Neural progenitor cell (in vitro differentiated cells): ENCODE measurements around the gene RUNX1.

Experiments
- CTCF ChIP-seq: fragments of 200-600 bp; sonication (generic); IDR thresholded peaks from 2 replicates; pipeline ENCODE4 v1.5.1; 2017; ENCODE audit warnings: antibody characterized with exemption, mild to moderate bottlenecking
- EZH2 ChIP-seq: fragments of 200-600 bp; sonication (generic); IDR thresholded peaks from 2 replicates; pipeline ENCODE4 v1.6.1; 2017; ENCODE audit warnings: antibody characterized with exemption, mild to moderate bottlenecking, moderate library complexity
- EZH2phosphoT487 ChIP-seq: fragments of 200-600 bp; sonication (generic); IDR thresholded peaks from 2 replicates; pipeline ENCODE4 v1.6.1; 2017; ENCODE audit warnings: antibody characterized with exemption

- no peak for TF ChIP-seq CTCF
- no peak for TF ChIP-seq EZH2
- no peak for TF ChIP-seq EZH2phosphoT487
Observed at GRCh38 chr21:35002879-35003722, 46.0 kb downstream of the RUNX1 start.
